ENCODE results near the gene RABGAP1L. TPM values are rescaled to one million over a fixed set of nuclear protein-coding genes. Genes with fewer than 3 reads are reported as not detected.

Gene RABGAP1L
- total RNA-seq, 1 donor from 2014 or later, result 30.2 TPM

DNA sequence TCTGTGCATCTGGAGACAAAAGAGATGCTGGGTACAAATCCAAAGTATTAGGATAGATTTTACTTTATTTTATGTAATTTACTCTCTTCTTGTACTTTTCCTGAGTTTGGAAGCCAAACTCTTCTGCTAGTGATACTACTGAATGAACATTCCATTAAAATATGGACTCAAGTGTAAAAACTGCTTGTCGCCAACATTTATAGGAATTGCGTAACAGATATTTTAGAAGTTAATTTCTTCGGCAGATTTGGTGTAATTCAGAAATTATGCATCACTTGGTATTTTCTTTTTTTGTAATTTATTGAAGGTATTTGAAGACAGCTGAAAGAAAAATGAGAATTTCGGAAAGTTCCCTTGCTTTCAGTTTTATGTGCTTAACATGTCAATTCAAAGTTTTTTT, 137.0 kb downstream of the RABGAP1L start:
- H3K36me3 Mint-ChIP-seq (ENCODE audit: low read depth, unreplicated experiment), result peaks cover 3% of the 10 kb centered on the region
- no peaks in the 10 kb centered on the region for H3K4me1 Mint-ChIP-seq (ENCODE audit: unreplicated experiment)
- no peak for DNase-seq (ENCODE audit: low spot score)
- H3K27me3 Mint-ChIP-seq (ENCODE audit: unreplicated experiment), result peaks cover 1% of the 10 kb centered on the region
- no peaks in the 10 kb centered on the region for H3K9me3 Mint-ChIP-seq (ENCODE audit: unreplicated experiment)
- H3K27ac Mint-ChIP-seq (ENCODE audit: unreplicated experiment), result no peak overlapping the region
- no peak overlapping the region for H3K4me3 Mint-ChIP-seq (ENCODE audit: unreplicated experiment)
- TF ChIP-seq, protein P1, sequence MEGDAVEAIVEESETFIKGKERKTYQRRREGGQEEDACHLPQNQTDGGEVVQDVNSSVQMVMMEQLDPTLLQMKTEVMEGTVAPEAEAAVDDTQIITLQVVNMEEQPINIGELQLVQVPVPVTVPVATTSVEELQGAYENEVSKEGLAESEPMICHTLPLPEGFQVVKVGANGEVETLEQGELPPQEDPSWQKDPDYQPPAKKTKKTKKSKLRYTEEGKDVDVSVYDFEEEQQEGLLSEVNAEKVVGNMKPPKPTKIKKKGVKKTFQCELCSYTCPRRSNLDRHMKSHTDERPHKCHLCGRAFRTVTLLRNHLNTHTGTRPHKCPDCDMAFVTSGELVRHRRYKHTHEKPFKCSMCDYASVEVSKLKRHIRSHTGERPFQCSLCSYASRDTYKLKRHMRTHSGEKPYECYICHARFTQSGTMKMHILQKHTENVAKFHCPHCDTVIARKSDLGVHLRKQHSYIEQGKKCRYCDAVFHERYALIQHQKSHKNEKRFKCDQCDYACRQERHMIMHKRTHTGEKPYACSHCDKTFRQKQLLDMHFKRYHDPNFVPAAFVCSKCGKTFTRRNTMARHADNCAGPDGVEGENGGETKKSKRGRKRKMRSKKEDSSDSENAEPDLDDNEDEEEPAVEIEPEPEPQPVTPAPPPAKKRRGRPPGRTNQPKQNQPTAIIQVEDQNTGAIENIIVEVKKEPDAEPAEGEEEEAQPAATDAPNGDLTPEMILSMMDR (IDR thresholded peaks at IDR 0.05; ENCODE audit: unreplicated experiment), result no peak

DNA sequence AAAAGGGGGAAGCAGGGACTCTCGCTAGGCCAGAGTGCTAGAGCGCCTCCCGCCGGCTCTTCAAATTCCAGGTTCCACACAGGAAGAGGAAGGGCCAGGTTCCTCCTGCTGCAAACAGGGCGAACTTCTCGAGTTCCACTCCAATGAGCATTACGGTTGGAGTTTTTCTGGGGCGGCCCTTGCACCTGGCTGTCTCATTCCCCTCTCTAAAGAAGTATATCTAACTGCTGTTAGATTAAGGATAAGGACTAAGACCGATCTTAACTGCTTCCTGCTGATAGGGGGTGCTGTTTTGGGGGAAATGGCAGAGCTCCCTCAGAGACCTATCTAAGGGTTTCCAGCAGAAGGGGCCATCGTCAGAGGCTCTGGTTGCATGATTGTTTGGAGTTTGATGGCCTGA, 138.0 kb downstream of the RABGAP1L start:
- no peaks in the 10 kb centered on the region for H3K4me1 Mint-ChIP-seq (ENCODE audit: unreplicated experiment)
- no peak overlapping the region for H3K27ac Mint-ChIP-seq (ENCODE audit: unreplicated experiment)
- H3K27me3 Mint-ChIP-seq (ENCODE audit: unreplicated experiment), result peaks cover 1% of the 10 kb centered on the region
- no peak overlapping the region for H3K4me3 Mint-ChIP-seq (ENCODE audit: unreplicated experiment)
- peaks cover 7% of the 10 kb centered on the region for H3K36me3 Mint-ChIP-seq (ENCODE audit: low read depth, unreplicated experiment)
- H3K9me3 Mint-ChIP-seq (ENCODE audit: unreplicated experiment), result no peaks in the 10 kb centered on the region
- DNase-seq (ENCODE audit: low spot score), result no peak
- TF ChIP-seq, protein P1 (IDR thresholded peaks at IDR 0.05; ENCODE audit: unreplicated experiment), result no peak

DNA sequence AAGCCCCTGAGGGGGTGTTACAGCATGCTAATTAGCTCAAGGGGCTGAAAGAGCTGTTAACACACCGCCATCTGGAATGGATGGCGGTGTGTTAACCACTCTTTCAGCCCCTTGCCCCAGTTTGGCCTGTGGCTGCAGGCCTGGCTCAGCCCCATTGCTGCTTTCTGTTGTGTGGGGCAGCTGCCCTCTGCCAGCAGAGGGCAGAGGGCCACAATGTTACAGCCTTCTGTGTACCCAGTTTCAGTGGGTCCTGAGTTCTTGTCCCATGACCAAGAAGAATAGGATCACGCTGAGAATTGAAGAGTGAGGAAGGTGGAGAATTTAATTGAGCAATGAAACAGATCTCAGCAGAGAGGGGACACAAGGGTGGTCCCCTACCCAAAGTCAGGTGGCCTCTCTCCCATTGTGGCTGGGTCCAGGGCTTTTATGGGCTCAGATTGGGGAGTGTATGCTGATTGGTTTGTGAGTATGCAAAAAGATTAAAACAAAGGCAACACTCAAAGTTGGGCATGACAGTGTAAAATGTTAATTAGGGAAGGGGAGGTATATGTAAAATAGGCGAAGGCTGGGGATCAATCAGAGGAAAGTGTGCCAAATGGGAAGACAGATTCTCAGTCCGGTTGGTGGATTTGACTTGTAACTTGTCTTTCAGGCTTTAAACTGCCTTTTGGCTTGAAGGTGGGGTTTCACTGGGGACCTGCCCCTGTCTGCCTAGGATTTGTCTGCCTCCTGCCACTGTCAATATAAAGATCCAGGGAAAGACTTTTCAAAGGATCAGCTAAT, 142.2 kb downstream of the RABGAP1L start:
- Mint-ChIP-seq H3K4me3 (ENCODE audit: unreplicated experiment) (no peak overlapping the region), H3K36me3 (ENCODE audit: low read depth, unreplicated experiment) (peaks cover 9% of the 10 kb centered on the region), H3K27me3 (ENCODE audit: unreplicated experiment) (peaks cover 1% of the 10 kb centered on the region), H3K9me3 (ENCODE audit: unreplicated experiment) (no peaks in the 10 kb centered on the region), H3K27ac (ENCODE audit: unreplicated experiment) (no peak overlapping the region), H3K4me1 (ENCODE audit: unreplicated experiment) (no peaks in the 10 kb centered on the region)
- TF ChIP-seq, protein P1 (IDR thresholded peaks at IDR 0.05; ENCODE audit: unreplicated experiment), result no peak
- DNase-seq (ENCODE audit: low spot score), result no peak

DNA sequence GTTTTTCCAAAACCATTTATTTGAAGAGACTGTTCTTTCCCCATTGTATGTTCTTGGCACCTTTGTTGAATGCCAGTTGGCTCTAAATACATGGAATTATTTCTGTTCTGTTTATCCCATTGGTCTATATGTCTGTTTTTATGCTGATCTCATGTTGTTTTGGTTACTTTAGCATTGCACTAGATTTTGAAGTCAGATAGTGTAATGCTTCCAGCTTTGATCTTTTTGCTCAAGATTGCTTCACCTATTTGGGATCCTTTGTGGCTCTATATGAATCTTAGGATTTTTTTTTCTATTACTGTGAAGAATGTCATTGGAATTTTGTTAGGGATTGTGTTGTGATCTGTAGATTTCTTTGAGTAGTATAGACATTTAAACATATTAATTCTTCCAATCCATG, 149.3 kb downstream of the RABGAP1L start:
- H3K9me3 Mint-ChIP-seq (ENCODE audit: unreplicated experiment), result peaks cover 4% of the 10 kb centered on the region
- H3K4me1 Mint-ChIP-seq (ENCODE audit: unreplicated experiment), result no peaks in the 10 kb centered on the region
- no peak overlapping the region for H3K4me3 Mint-ChIP-seq (ENCODE audit: unreplicated experiment)
- H3K36me3 Mint-ChIP-seq (ENCODE audit: low read depth, unreplicated experiment), result peaks cover 17% of the 10 kb centered on the region
- H3K27ac Mint-ChIP-seq (ENCODE audit: unreplicated experiment), result no peak overlapping the region
- peaks cover 1% of the 10 kb centered on the region for H3K27me3 Mint-ChIP-seq (ENCODE audit: unreplicated experiment)
- DNase-seq (ENCODE audit: low spot score), result no peak
- TF ChIP-seq, protein P1 (IDR thresholded peaks at IDR 0.05; ENCODE audit: unreplicated experiment), result no peak

DNA sequence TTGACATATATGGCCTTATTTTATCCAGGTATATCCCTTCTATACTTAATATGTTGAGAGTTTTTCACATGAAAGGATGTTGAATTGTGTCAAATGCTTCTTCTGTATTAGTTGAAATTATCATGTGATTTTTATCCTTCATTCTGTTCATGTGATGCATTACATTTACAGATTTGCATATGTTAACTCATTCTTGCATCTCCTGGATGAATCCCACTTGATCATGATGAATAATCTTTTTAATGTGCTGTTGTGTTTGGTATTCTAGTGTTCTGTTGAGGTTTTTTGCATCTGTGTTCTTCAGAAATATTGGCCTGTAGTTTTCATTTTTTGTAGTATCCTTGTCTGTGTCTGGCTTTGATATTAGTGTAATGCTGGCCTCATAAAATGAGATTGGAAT, 150.2 kb downstream of the RABGAP1L start:
- TF ChIP-seq, protein P1 (IDR thresholded peaks at IDR 0.05; ENCODE audit: unreplicated experiment), result no peak
- Mint-ChIP-seq H3K9me3 (ENCODE audit: unreplicated experiment) (peaks cover 4% of the 10 kb centered on the region), H3K4me1 (ENCODE audit: unreplicated experiment) (no peaks in the 10 kb centered on the region)

More for the DNA sequence above, 150.2 kb downstream of the RABGAP1L start:
- H3K27ac Mint-ChIP-seq (ENCODE audit: unreplicated experiment), result no peak overlapping the region
- H3K4me3 Mint-ChIP-seq (ENCODE audit: unreplicated experiment), result no peak overlapping the region
- peaks cover 1% of the 10 kb centered on the region for H3K27me3 Mint-ChIP-seq (ENCODE audit: unreplicated experiment)
- DNase-seq (ENCODE audit: low spot score), result no peak
- H3K36me3 Mint-ChIP-seq (ENCODE audit: low read depth, unreplicated experiment), result peaks cover 19% of the 10 kb centered on the region

Data from endothelial cell (in vitro differentiated cells).